Fibroblast of mammary gland (primary cell): ENCODE measurements around the gene FBN1.
A peak's percentile ranks its signal among the peaks of the same experiment; 100 is the strongest.

Experiments used
- DNase-seq: peaks from one replicate; pipeline ENCODE4 v3.0.0-alpha.2; 2010; ENCODE audit warnings: low read depth
- H3K4me3 ChIP-seq: 2 replicates; pipeline ENCODE4 v1.5.1; 2011; ENCODE audit warnings: low read depth, mild to moderate bottlenecking, low read length, moderate library complexity; ENCODE audit not compliant: control insufficient read depth
- CTCF ChIP-seq: conservative IDR thresholded peaks from 2 replicates; pipeline ENCODE4 v1.5.1; 2011; ENCODE audit warnings: low read depth, low read length, inconsistent platforms; ENCODE audit not compliant: control insufficient read depth, insufficient read depth

The FBN1 gene

GRCh38 chr15:48680841-48681240 is 35.3 kb upstream of the FBN1 start:
- peak; percentile 96 for DNase-seq
- H3K4me3 ChIP-seq: no peak overlapping the region
- no peak for TF ChIP-seq CTCF

GRCh38 chr15:48679952-48680351 is 34.4 kb upstream of the FBN1 start:
- no peak overlapping the region for H3K4me3 ChIP-seq
- no peak for TF ChIP-seq CTCF
- peak; percentile 47 for DNase-seq

GRCh38 chr15:48678851-48679250 is 33.3 kb upstream of the FBN1 start:
- no peak for DNase-seq
- no peak for TF ChIP-seq CTCF
- no peak overlapping the region for H3K4me3 ChIP-seq

GRCh38 chr15:48677821-48678220 is 32.3 kb upstream of the FBN1 start:
- DNase-seq: no peak
- no peak for TF ChIP-seq CTCF
- H3K4me3 ChIP-seq: no peak overlapping the region

- H3K4me3 ChIP-seq: no peak overlapping the region
- TF ChIP-seq CTCF: no peak
- peak; percentile 90 for DNase-seq
Measured at GRCh38 chr15:48675436-48675835, 29.9 kb upstream of the FBN1 start.

- no peak overlapping the region for H3K4me3 ChIP-seq
- DNase-seq: peak; percentile 64
- no peak for TF ChIP-seq CTCF
Measured at GRCh38 chr15:48674876-48675275, 29.4 kb upstream of the FBN1 start.

GRCh38 chr15:48672206-48672605 is 26.7 kb upstream of the FBN1 start:
- no peak overlapping the region for H3K4me3 ChIP-seq
- DNase-seq: no peak
- TF ChIP-seq CTCF: no peak
